ENCODE measurements around the gene PPP2R5A. TPM values are rescaled to one million over a fixed set of nuclear protein-coding genes. Genes with fewer than 3 reads are reported as not detected.
A peak's percentile ranks its signal among the peaks of the same experiment; 100 is the strongest.

The PPP2R5A gene
- total and polyA plus RNA-seq, 2 of the 13 experiments (the other 11 are each of a cell fraction or from before 2014, with no cell fraction given), result 22.0 to 31.4 TPM

DNA sequence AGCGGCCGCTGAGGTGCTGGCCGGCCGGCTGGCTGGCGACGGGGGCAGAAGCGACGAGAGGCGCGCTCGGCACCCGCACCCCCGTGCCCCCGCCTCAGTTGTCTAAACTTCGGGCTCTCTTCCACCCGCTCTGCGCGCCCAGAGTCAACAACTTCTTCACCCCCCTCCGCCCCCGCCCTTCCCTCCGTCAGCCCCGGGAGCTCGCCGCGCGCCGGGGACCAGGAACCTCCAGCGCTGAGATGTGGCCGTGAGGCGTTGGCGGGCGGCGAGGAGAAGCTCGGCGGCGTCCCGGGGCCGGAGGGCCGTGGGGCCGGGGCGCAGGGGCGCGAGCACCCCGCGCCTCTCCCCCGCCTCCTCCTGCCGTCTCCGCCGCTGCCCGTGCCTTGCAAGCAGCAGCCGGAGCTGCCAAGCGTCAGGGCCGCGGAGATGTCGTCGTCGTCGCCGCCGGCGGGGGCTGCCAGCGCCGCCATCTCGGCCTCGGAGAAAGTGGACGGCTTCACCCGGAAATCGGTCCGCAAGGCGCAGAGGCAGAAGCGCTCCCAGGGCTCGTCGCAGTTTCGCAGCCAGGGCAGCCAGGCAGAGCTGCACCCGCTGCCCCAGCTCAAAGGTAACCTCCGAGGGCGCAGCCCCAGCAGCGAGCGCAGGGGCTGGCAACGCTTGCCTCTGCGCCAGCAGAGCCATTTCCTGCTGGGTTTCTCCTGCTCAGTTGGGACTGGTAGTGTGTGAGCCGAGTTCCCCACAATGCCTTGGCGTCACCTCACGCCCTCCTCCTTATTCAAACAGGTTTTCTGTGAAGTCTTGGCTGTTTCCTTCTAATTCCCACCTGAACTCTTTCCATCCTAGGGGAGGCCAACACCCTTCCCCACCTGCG is 710 bp downstream of the PPP2R5A start:
- peak overlapping the region; percentile 91 for H3K27ac ChIP-seq (ENCODE audit: extremely low read length, insufficient read depth, low read length)
- H3K9me3 ChIP-seq (ENCODE audit: low read length), result no peaks in the 10 kb centered on the region
- intact Hi-C loops (cut with micrococcal nuclease; ENCODE audit: unreplicated experiment) (loop anchor here (1.0 to 5.0 kb wide), 4 partner anchors 30 to 171 kb away; no protein-coding TSS in a partner anchor), in situ Hi-C loops (cut with HindIII; ENCODE audit: extremely low pct_ligation_motif_present, low pct_unique_long_range_greater_than_20kb) (no loop called here)
- H3K4me3 ChIP-seq (replicated peaks in 1 of 3; ENCODE audit: insufficient read depth in 1 of 3, low read depth in 2 of 3, low read length in 3 of 3), result peak overlapping the region; percentile 85 to 98 (median 96)
- H3K9ac ChIP-seq (ENCODE audit: insufficient read depth, low read depth, low read length), result peak overlapping the region; percentile 91
- CTCF ChIA-PET (ENCODE audit: low intra/inter-chr PET ratio, low total read pairs), result no interaction called here
- ATAC-seq (peak; percentile 39), DNase-seq (ENCODE audit: low spot score) (no peak), FAIRE-seq (no peak)
- peaks cover 41% of the 10 kb centered on the region for H3K4me1 ChIP-seq (ENCODE audit: insufficient read depth, low read length)
- H3K4me2 ChIP-seq (ENCODE audit: low read depth, low read length), result peak overlapping the region; percentile 82
- H3K79me2 ChIP-seq (ENCODE audit: insufficient read depth, low read length), result peaks cover 53% of the 10 kb centered on the region
- H2AFZ ChIP-seq (ENCODE audit: low read length), result no peak overlapping the region
- 0% methylated on average over 4 of the region's 85 CpGs for WGBS (ENCODE audit: low lambda C conversion rate)
- POLR2A ChIA-PET, result interaction anchor here (0.6 to 2.0 kb wide), 12 partner anchors 24 to 250 kb away, joined by 3 to 18 read pairs (median 4); partner anchors contain the start of genes DTL and INTS7
- no peaks in the 10 kb centered on the region; a peak in 1 of 5 replicates for H3K27me3 ChIP-seq (ENCODE audit: control insufficient read depth in 1 of 2, insufficient read depth in 2 of 2, low read length in 2 of 2)
- BruUV-seq (replicated peaks), result no TSS peak
- H4K20me1 ChIP-seq (ENCODE audit: insufficient read depth, low read length), result peaks cover 42% of the 10 kb centered on the region
- H3K36me3 ChIP-seq (replicated peaks in 1 of 2; ENCODE audit: control insufficient read depth in 1 of 2, insufficient read depth in 2 of 2, low read length in 2 of 2), result no peaks in the 10 kb centered on the region
- TF ChIP-seq ZNF878 (CRISPR knock-in tag; IDR thresholded peaks at IDR 0.05) (peak; percentile 20; the same call in 1 of the 2 replicates), ZBTB20 (CRISPR knock-in tag; IDR thresholded peaks at IDR 0.05; ENCODE audit: borderline replicate concordance, low read depth) (peak; percentile 25; the same call in 1 of the 2 replicates), ESRRA (CRISPR knock-in tag; IDR thresholded peaks at IDR 0.05; ENCODE audit: low read depth) (no peak), TFDP2 (CRISPR knock-in tag; IDR thresholded peaks at IDR 0.05) (0 out of 2 replicates have a peak, but pooled peaks have one; percentile 32), ZSCAN25 (CRISPR knock-in tag; IDR thresholded peaks at IDR 0.05) (peak; percentile 28; the same call in 1 of the 2 replicates), BRD4 (CRISPR knock-in tag; IDR thresholded peaks at IDR 0.05) (no peak; the same call in 1 of the 2 replicates), SALL1 (CRISPR knock-in tag; IDR thresholded peaks at IDR 0.05) (peak; percentile 17; the same call in 1 of the 2 replicates), ZNF883 (CRISPR knock-in tag; IDR thresholded peaks at IDR 0.05; ENCODE audit: not compliant biosample characterization) (no peak), KDM5B (CRISPR knock-in tag; IDR thresholded peaks at IDR 0.05; ENCODE audit: borderline replicate concordance) (peak; percentile 36; the same call in 1 of the 2 replicates), ZNF235 (CRISPR knock-in tag; IDR thresholded peaks at IDR 0.05; ENCODE audit: borderline replicate concordance) (peak; percentile 42; the same call in 1 of the 2 replicates), EP300 (IDR thresholded peaks at IDR 0.05; ENCODE audit: low read depth in 2 of 2, low read length in 2 of 2) (no peak), EP300 (CRISPR knock-in tag; IDR thresholded peaks at IDR 0.05; ENCODE audit: borderline replicate concordance) (0 out of 2 replicates have a peak, but pooled peaks have one; percentile 16), ZNF564 (CRISPR knock-in tag; IDR thresholded peaks at IDR 0.05) (peak; percentile 47; the same call in 1 of the 2 replicates), IRF2 (CRISPR knock-in tag; IDR thresholded peaks at IDR 0.05) (0 out of 2 replicates have a peak, but pooled peaks have one; percentile 13), ATF3 (CRISPR knock-in tag; IDR thresholded peaks at IDR 0.05) (0 out of 2 replicates have a peak, but pooled peaks have one; percentile 43), SRF (IDR thresholded peaks at IDR 0.05; ENCODE audit: low read depth, low read length) (no peak), ZMYM3 (CRISPR knock-in tag; IDR thresholded peaks at IDR 0.05) (0 out of 2 replicates have a peak, but pooled peaks have one; percentile 32), RAD21 (CRISPR knock-in tag; IDR thresholded peaks at IDR 0.05) (peak; percentile 15; the same call in 1 of the 2 replicates), BRCA1 (CRISPR knock-in tag; IDR thresholded peaks at IDR 0.05) (no peak), TAF1 (CRISPR knock-in tag; IDR thresholded peaks at IDR 0.05) (peak; percentile 32; the same call in 1 of the 2 replicates), MTERF4 (CRISPR knock-in tag; IDR thresholded peaks at IDR 0.05) (peak; percentile 46; the same call in 1 of the 2 replicates), SAP130 (CRISPR knock-in tag; IDR thresholded peaks at IDR 0.05; ENCODE audit: low read depth) (peak; percentile 24; the same call in 1 of the 2 replicates)

All from HepG2 (cell line).